Mesodermal cell (in vitro differentiated cells): ENCODE measurements around the gene STK32B.

ENCODE experiments used
- H3K27ac ChIP-seq: 2 replicates; pipeline ENCODE4 v1.7.0; 2013; ENCODE audit warnings: mild to moderate bottlenecking, low read depth, low read length, moderate library complexity; ENCODE audit not compliant: severe bottlenecking
- H3K36me3 ChIP-seq: 2 replicates; pipeline ENCODE4 v1.7.1; 2013; ENCODE audit warnings: mild to moderate bottlenecking, low read length, moderate library complexity; ENCODE audit not compliant: control insufficient read depth, insufficient read depth
- H3K4me1 ChIP-seq: one replicate; pipeline ENCODE4 v1.7.1; 2013; ENCODE audit warnings: mild to moderate bottlenecking, low read length; ENCODE audit not compliant: insufficient read depth, control insufficient read depth, poor library complexity, severe bottlenecking
- H3K4me3 ChIP-seq: 2 replicates; pipeline ENCODE4 v1.7.0; 2013; ENCODE audit warnings: low read length, control low read depth, mild to moderate bottlenecking; ENCODE audit not compliant: insufficient read depth, poor library complexity, severe bottlenecking; ENCODE audit errors: extremely low read depth
- H3K9me3 ChIP-seq: 2 replicates; pipeline ENCODE4 v1.7.1; 2013; ENCODE audit warnings: mild to moderate bottlenecking, low read length, moderate library complexity; ENCODE audit not compliant: control insufficient read depth
- WGBS, 2 experiments: methylation state at CpG; one replicate each; pipeline ENCODE4 v1.1.5; 2013; ENCODE audit warnings: missing lambda C conversion rate in 2 of 2; ENCODE audit not compliant: insufficient coverage in 2 of 2; 5-methylcytosine and 5-hydroxymethylcytosine counted together

STK32B gene

DNA sequence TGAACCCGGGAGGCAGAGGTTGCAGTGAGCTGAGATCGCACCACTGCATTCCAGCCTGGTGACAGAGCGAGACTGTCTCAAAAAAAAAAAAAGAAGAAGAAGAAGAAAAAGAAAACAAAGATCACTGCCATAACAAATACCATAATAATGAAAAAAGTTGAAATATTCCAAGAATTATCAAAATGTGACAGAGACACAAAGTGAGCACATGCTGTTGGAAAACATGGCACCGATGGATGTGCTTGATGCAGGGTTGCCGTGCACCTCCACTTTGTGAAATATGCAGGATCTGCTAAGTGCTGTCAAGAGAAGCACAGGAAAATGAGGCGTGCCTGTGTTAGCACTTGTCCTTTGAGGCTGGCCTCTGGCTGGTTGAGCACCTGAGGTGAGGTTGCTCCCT lies 133.3 kb downstream of the STK32B start:
- no peaks in the 10 kb centered on the region for H3K36me3 ChIP-seq
- WGBS, 2 experiments = 87 to 92% methylated on average over 3 of the region's 6 CpGs
- no peaks in the 10 kb centered on the region for H3K4me1 ChIP-seq
- no peak overlapping the region for H3K27ac ChIP-seq
- no peaks in the 10 kb centered on the region for H3K9me3 ChIP-seq
- H3K4me3 ChIP-seq = no peak overlapping the region

GRCh38 chr4:5185551-5185950 lies 134.3 kb downstream of the STK32B start:
- no peaks in the 10 kb centered on the region for H3K36me3 ChIP-seq
- WGBS, 2 experiments = 87 to 91% methylated on average over 6 of the region's 6 CpGs
- H3K4me3 ChIP-seq = no peak overlapping the region
- H3K4me1 ChIP-seq = no peaks in the 10 kb centered on the region
- H3K27ac ChIP-seq = no peak overlapping the region
- no peaks in the 10 kb centered on the region for H3K9me3 ChIP-seq

DNA sequence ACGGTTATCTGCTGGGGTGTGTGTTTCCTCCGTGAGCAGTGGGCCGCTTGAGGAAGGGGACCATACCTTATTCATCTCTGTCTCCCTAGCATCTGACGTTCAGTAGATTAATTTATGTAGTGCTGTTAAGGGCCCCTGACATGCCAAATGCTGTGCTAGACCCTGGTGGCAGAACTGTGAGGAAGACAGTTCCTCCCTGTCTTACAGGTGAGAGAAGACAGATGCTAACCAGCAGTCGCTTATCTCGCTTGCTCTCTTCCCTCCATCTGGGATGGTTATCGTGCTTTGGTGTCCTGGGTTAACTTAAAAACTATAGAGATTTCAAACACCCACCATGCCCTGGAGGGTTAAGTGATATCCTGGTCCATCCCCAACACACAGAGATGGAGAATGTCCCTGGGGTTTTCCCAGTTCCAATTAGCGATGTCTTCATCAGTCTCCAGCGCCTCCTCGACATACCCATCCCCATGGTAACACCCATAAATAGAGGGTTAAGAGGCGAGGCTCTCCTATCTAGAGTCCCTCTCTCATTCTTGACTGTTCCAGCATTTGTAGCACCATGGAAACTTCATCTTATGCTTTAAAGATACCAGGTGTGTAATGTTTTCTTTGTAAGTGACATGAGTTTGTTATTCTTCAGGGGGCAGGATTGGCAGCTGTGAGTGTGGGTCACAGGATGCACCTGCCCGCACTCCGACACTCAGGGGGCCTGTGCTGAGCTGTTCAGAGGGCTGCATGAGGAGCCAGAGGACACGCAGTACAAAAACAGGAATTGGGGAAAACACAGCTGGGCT lies 135.2 kb downstream of the STK32B start:
- no peaks in the 10 kb centered on the region for H3K9me3 ChIP-seq
- H3K4me1 ChIP-seq = no peaks in the 10 kb centered on the region
- H3K36me3 ChIP-seq = no peaks in the 10 kb centered on the region
- no peak overlapping the region for H3K4me3 ChIP-seq
- no peak overlapping the region for H3K27ac ChIP-seq
- WGBS, 2 experiments = 90 to 92% methylated on average over 4 to 13 of the region's 14 CpGs

GRCh38 chr4:5188130-5188529 lies 136.8 kb downstream of the STK32B start:
- WGBS, 2 experiments = 84 to 88% methylated on average over 7 to 9 of the region's 10 CpGs
- H3K4me3 ChIP-seq = no peak overlapping the region
- H3K27ac ChIP-seq = no peak overlapping the region

DNA sequence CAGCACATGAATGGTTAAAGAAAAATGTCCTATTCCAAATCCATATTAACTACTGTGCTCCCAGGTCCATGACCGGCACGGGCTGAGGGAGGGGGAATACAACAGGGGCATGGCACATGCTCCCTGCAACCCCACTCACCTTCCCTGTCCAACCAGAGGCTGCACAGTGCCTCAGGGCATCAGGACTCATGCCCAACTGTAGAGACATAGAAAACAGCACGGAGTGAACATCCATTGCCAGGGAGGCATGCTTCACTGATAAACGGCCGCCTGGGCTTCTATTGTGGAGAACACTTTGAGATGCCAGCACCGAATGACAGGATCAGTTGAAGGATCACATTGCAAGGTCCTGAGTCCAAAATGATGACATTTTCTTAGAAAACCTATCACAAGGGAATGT lies 140.6 kb downstream of the STK32B start:
- H3K36me3 ChIP-seq = no peaks in the 10 kb centered on the region
- no peaks in the 10 kb centered on the region for H3K4me1 ChIP-seq
- no peak overlapping the region for H3K4me3 ChIP-seq
- WGBS, 2 experiments = 93 to 94% methylated on average over 4 to 6 of the region's 6 CpGs
- no peaks in the 10 kb centered on the region for H3K9me3 ChIP-seq
- no peak overlapping the region for H3K27ac ChIP-seq

More at GRCh38 chr4:5188130-5188529, 136.8 kb downstream of the STK32B start:
- no peaks in the 10 kb centered on the region for H3K36me3 ChIP-seq
- H3K9me3 ChIP-seq = no peaks in the 10 kb centered on the region
- H3K4me1 ChIP-seq = no peaks in the 10 kb centered on the region

GRCh38 chr4:5192271-5192670 lies 141.0 kb downstream of the STK32B start:
- Histone ChIP-seq H3K36me3 (no peaks in the 10 kb centered on the region), H3K27ac (no peak overlapping the region), H3K9me3 (no peaks in the 10 kb centered on the region), H3K4me3 (no peak overlapping the region), H3K4me1 (no peaks in the 10 kb centered on the region)
- WGBS, 2 experiments = 60 to 83% methylated on average over 1 of the region's 6 CpGs

DNA sequence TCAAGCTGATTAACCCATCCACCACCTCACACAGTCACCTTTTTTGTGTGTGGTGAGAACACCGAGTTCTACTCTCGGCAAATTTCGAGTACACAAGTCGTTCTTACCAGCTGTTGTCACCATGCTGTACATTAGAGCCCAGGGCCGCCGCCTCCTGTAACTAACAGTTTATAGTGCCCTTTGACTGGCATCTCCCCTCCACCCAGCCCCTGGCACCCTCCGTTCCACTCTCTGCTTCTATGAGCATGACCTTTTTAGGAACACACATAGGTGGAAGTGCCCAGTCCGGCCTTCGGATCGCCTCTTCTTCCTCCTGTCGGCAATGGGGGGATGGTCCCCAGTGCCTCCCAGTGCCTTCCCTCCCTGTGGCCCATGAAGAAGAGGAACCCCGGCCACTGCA lies 141.4 kb downstream of the STK32B start:
- WGBS, 2 experiments = 78 to 84% methylated on average over 10 of the region's 12 CpGs
- Histone ChIP-seq H3K36me3 (no peaks in the 10 kb centered on the region), H3K27ac (no peak overlapping the region), H3K4me3 (no peak overlapping the region), H3K9me3 (no peaks in the 10 kb centered on the region), H3K4me1 (no peaks in the 10 kb centered on the region)

DNA sequence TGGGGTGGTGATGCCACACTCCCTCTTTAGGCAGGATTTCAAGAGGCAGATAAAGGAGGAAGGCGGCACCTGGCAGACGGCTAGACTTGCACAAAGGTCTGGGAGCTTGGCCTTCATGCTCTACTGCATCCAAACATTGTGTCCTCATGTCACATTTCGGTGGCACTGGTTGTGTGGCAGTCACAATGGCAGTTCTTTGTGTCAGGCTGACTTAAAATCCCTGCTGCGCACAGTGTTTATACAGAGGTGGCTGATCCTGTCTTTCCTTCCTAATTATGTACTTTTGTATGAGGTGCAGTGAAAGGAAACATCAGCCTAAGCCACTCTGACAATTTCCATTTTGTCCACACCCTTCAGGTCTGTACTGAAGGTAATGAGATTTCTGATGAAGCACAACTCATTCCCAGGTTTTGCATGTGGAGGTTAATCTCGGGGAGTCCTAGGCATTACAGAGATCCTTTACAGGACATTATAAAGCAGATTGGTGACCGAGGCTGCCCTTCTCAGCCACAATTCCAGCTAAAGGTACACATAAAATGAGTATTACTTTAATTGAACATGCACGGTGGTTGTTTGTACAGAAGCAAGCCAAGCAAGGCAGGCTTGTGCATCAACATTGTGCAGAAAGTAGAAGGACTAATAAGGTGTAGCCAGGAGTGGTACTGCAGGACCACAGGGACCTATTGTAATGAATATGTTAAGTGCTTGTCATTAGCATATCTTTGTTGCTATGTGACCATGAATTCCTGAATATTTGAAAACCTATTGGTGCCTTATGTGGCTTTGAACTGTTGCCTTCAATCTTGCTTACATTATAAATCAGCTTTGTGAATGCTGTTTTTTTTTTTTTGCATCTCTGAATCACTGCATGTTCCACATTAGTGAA lies 147.6 kb downstream of the STK32B start:
- WGBS, 2 experiments = 86% methylated on average over 5 to 6 of the region's 7 CpGs
- H3K4me3 ChIP-seq = no peak overlapping the region
- peaks cover 5% of the 10 kb centered on the region for H3K4me1 ChIP-seq
- H3K27ac ChIP-seq = no peak overlapping the region
- peaks cover 2% of the 10 kb centered on the region for H3K9me3 ChIP-seq
- no peaks in the 10 kb centered on the region for H3K36me3 ChIP-seq

DNA sequence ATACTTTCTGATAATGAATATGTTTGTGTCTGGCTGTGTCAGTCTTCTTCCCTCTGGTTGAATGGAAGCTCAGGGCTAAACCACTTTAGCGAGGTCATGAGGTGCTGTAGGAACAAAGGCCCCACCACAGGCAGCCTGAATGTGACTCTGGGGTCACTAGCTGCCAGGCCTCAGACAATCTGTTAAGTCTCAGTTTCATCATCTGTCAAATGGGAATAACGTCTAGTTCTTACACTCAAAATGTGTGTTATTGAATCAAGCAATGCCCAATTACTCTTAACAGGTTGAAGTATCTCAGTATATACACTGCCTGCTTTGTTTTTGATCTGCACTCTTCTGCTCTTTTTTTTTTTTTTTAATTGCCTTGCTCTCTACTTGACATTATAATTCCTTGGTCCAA lies 148.6 kb downstream of the STK32B start:
- Histone ChIP-seq H3K27ac (no peak overlapping the region), H3K4me3 (no peak overlapping the region), H3K9me3 (peaks cover 2% of the 10 kb centered on the region), H3K36me3 (no peaks in the 10 kb centered on the region), H3K4me1 (peaks cover 5% of the 10 kb centered on the region)
- WGBS, 2 experiments = 54 to 100% methylated on average over 1 to 2 of the region's 2 CpGs

- H3K4me1 ChIP-seq = peaks cover 5% of the 10 kb centered on the region
- H3K4me3 ChIP-seq = no peak overlapping the region
- H3K27ac ChIP-seq = no peak overlapping the region
- H3K36me3 ChIP-seq = no peaks in the 10 kb centered on the region
- 90% methylated on average over 3 of the region's 3 CpGs; no CpG with 5 or more reads in 1 of the 2 experiments for WGBS, 2 experiments
- H3K9me3 ChIP-seq = peaks cover 2% of the 10 kb centered on the region
Observed at GRCh38 chr4:5200513-5200912, 149.2 kb downstream of the STK32B start.
